Measurements from ENCODE around the gene AGBL4. TPM values are rescaled to one million over a fixed set of nuclear protein-coding genes. Genes with fewer than 3 reads are reported as not detected.

The AGBL4 gene
- total and polyA plus RNA-seq, 2 of the 4 experiments (the other 2 are of a cell fraction) = not detected

- no peaks in the 10 kb centered on the region for H3K79me1 ChIP-seq (ENCODE audit: low read depth in 1 of 2, low read length in 2 of 2)
- no peak for TF ChIP-seq RFX5 (IDR thresholded peaks at IDR 0.05; ENCODE audit: low read depth, low read length)
- no peak for TF ChIP-seq MXI1 (IDR thresholded peaks at IDR 0.05; ENCODE audit: borderline replicate concordance, low read depth, low read length)
- TF ChIP-seq SMC3 (IDR thresholded peaks at IDR 0.05; ENCODE audit: low read depth, low read length) = no peak
- no peak for TF ChIP-seq RAD21 (IDR thresholded peaks at IDR 0.05; ENCODE audit: low read length)
- TF ChIP-seq NFE2L2 (IDR thresholded peaks at IDR 0.05; ENCODE audit: low read depth, low read length) = no peak
- no peak for TF ChIP-seq BHLHE40 (IDR thresholded peaks at IDR 0.05; ENCODE audit: low read depth, low read length)
- H2BK20ac ChIP-seq (ENCODE audit: low read depth, low read length) = no peak overlapping the region
- H3K14ac ChIP-seq (replicated peaks; ENCODE audit: low read depth, low read length) = no peak overlapping the region
- dilution Hi-C loops (cut with HindIII; ENCODE audit: low sequenced_read_pairs, unreplicated experiment) (no loop called here), in situ Hi-C loops (cut with MboI; ENCODE audit: low sequenced_read_pairs) (no loop called here), intact Hi-C loops (cut with micrococcal nuclease) (no loop called here)
- H2BK5ac ChIP-seq (ENCODE audit: low read depth, low read length, poor library complexity, severe bottlenecking) = no peak overlapping the region
- H3K27me3 ChIP-seq (ENCODE audit: control insufficient read depth, insufficient read depth, low read length) = no peaks in the 10 kb centered on the region
- no peaks in the 10 kb centered on the region for H3K9me1 ChIP-seq (ENCODE audit: insufficient read depth, low read length)
- H3K9me3 ChIP-seq (ENCODE audit: control insufficient read depth, insufficient read depth, low read length) = no peaks in the 10 kb centered on the region
- H3K4ac ChIP-seq (ENCODE audit: low read depth, low read length) = no peak overlapping the region
- H3K36me3 ChIP-seq (ENCODE audit: control insufficient read depth, insufficient read depth, low read length) = no peaks in the 10 kb centered on the region; the same call in 1 of the 2 replicates
- no peak overlapping the region for H4K8ac ChIP-seq (ENCODE audit: low read depth in 2 of 2, low read length in 2 of 2)
- no peak overlapping the region for H4K91ac ChIP-seq (ENCODE audit: insufficient read depth, low read depth, low read length)
- H4K20me1 ChIP-seq (ENCODE audit: insufficient read depth, low read length) = no peaks in the 10 kb centered on the region
- H3K56ac ChIP-seq (ENCODE audit: extremely low read depth, insufficient read depth, low read length) = no peak overlapping the region
- H3K9ac ChIP-seq (ENCODE audit: low read depth, low read length) = no peak overlapping the region
- no peaks in the 10 kb centered on the region for H3K4me1 ChIP-seq (ENCODE audit: control insufficient read depth, insufficient read depth, low read length)
- no peak overlapping the region for H3K4me2 ChIP-seq (ENCODE audit: low read depth, low read length)
- BruUV-seq (replicated peaks) = no TSS peak
- H3K27ac ChIP-seq (ENCODE audit: insufficient read depth, low read length) = no peak overlapping the region
- DNase-seq (no peak), ATAC-seq (ENCODE audit: low read depth) (no peak)
- H3K4me3 ChIP-seq (ENCODE audit: insufficient read depth, low read depth, low read length) = no peak overlapping the region
- no peak overlapping the region for H2BK15ac ChIP-seq (ENCODE audit: low read depth, low read length)
- no peak overlapping the region for H2BK120ac ChIP-seq (ENCODE audit: low read depth, low read length)
- H3K18ac ChIP-seq (ENCODE audit: low read depth, low read length) = no peak overlapping the region
- ChIA-PET CTCF (no interaction called here), POLR2A (ENCODE audit: unreplicated experiment) (no interaction called here)
- H4K5ac ChIP-seq (ENCODE audit: low read depth, low read length) = no peak overlapping the region
- H2AK9ac ChIP-seq (replicated peaks; ENCODE audit: low read depth, low read length, poor library complexity) = no peak overlapping the region
- H2AFZ ChIP-seq (replicated peaks; ENCODE audit: low read length, poor library complexity) = no peak overlapping the region
- no peak overlapping the region for H3K23ac ChIP-seq (ENCODE audit: low read depth, low read length)
- H2AK5ac ChIP-seq (ENCODE audit: low read depth, low read length) = no peak overlapping the region
Measured at GRCh38 chr1:48743480-48743879, 1280.3 kb downstream of the AGBL4 start.
